Endothelial cell of umbilical vein (primary cell): ENCODE results near the gene TDP1. TPM values are rescaled to one million over a fixed set of nuclear protein-coding genes. Genes with fewer than 3 reads are reported as not detected.

ENCODE experiments used
- BruUV-seq: library from RNA; stranded (reverse); fragments of 400-500 nt; replicated peaks from 2 replicates; lab custom pipeline; 2021; lab: Mats Ljungman, UMichigan
- CTCF ChIA-PET: fragments of 300-600, 350-600 bp; sonication (Branson Sonifier 250); formaldehyde crosslinking; loops from one replicate; lab custom pipeline; 2021; ENCODE audit warnings: antibody characterized with exemption, inconsistent platforms; lab: Charles Lee
- POLR2A ChIA-PET: fragments of 300-600, 350-600 bp; sonication (Branson Sonifier 250); formaldehyde crosslinking; loops from one replicate; lab custom pipeline; 2021; ENCODE audit warnings: antibody characterized with exemption, inconsistent platforms; lab: Charles Lee
- DNase-seq: peaks from one replicate; pipeline ENCODE4 v3.0.0-alpha.2; 2011; ENCODE audit warnings: low read depth, low spot score
- FAIRE-seq: peaks from 2 replicates; lab custom pipeline; 2011; peaks lifted over from hg19 to GRCh38; lab: Jason Lieb, UNC
- H2AFZ ChIP-seq: 2 replicates; pipeline ENCODE4 v1.6.0; 2012; ENCODE audit warnings: low read depth, low read length, control low read depth, inconsistent platforms
- H3K27ac ChIP-seq: 2 replicates; pipeline ENCODE4 v1.5.1; 2011; ENCODE audit warnings: low read depth, mild to moderate bottlenecking, control low read depth, low read length, moderate library complexity; ENCODE audit not compliant: insufficient read depth
- H3K27me3 ChIP-seq, 2 experiments: 2 replicates each; pipeline versions ENCODE4 v1.6.0 to v1.6.1; 2011; ENCODE audit warnings: low read length in 2 of 2, mixed read lengths in 1 of 2; ENCODE audit not compliant: control insufficient read depth in 2 of 2, insufficient read depth in 2 of 2
- H3K36me3 ChIP-seq, 2 experiments: 2 replicates in 1 of 2; 3 replicates in 1 of 2; pipeline ENCODE4 v1.5.1; 2011; ENCODE audit warnings: low read length in 2 of 2, mild to moderate bottlenecking in 1 of 2, moderate library complexity in 1 of 2; ENCODE audit not compliant: control insufficient read depth in 2 of 2, insufficient read depth in 2 of 2; ENCODE audit errors: extremely low read depth in 1 of 2
- H3K4me1 ChIP-seq: 3 replicates; pipeline ENCODE4 v1.5.1; 2011; ENCODE audit warnings: mild to moderate bottlenecking, low read length; ENCODE audit not compliant: control insufficient read depth, insufficient read depth; ENCODE audit errors: extremely low read depth
- H3K4me2 ChIP-seq: 2 replicates; pipeline ENCODE4 v1.6.1; 2011; ENCODE audit warnings: low read length, control low read depth, mixed read lengths; ENCODE audit not compliant: insufficient read depth
- H3K4me3 ChIP-seq, 3 experiments: fragments of 200-600 bp in 1 of 3; sonication (generic), shearing (Covaris generic) in 1 of 3; replicated peaks in 1 of 3; 2 replicates each; pipeline ENCODE4 v1.5.1; 2011 to 2016; ENCODE audit warnings: control low read depth in 3 of 3, low read length in 3 of 3, mild to moderate bottlenecking in 2 of 3, inconsistent platforms in 1 of 3, low read depth in 1 of 3, moderate library complexity in 1 of 3; ENCODE audit not compliant: insufficient read depth in 1 of 3
- H3K79me2 ChIP-seq: 2 replicates; pipeline ENCODE4 v1.6.0; 2012; ENCODE audit warnings: low read length, inconsistent platforms; ENCODE audit not compliant: control insufficient read depth, insufficient read depth
- H3K9ac ChIP-seq: replicated peaks from 2 replicates; pipeline ENCODE3; 2011; ENCODE audit warnings: low read length, control low read depth; ENCODE audit not compliant: insufficient read depth; ENCODE audit errors: extremely low read depth
- H3K9me1 ChIP-seq: replicated peaks from 3 replicates; pipeline ENCODE4 v1.6.0; 2011; ENCODE audit warnings: mild to moderate bottlenecking, low read length; ENCODE audit not compliant: control insufficient read depth, insufficient read depth; ENCODE audit errors: extremely low read depth
- H3K9me3 ChIP-seq: replicated peaks from 2 replicates; pipeline ENCODE4 v1.5.1; 2012; ENCODE audit warnings: low read length, inconsistent platforms; ENCODE audit not compliant: control insufficient read depth, insufficient read depth
- H4K20me1 ChIP-seq: replicated peaks from 2 replicates; pipeline ENCODE3; 2011; ENCODE audit warnings: mild to moderate bottlenecking, low read length; ENCODE audit not compliant: control insufficient read depth, insufficient read depth; ENCODE audit errors: extremely low read depth
- CTCF ChIP-seq, 2 donors: IDR thresholded peaks; 1 replicate in 1 of 2; 2 replicates in 1 of 2; pipeline ENCODE4 v1.5.1; 2011; ENCODE audit warnings: low read length in 2 of 2, mild to moderate bottlenecking in 2 of 2, moderate library complexity in 2 of 2, control low read depth in 1 of 2, inconsistent platforms in 1 of 2, low read depth in 1 of 2; ENCODE audit not compliant: insufficient read depth in 1 of 2; ENCODE audit errors: extremely low read depth in 1 of 2
- EZH2 ChIP-seq: IDR thresholded peaks from 2 replicates; pipeline ENCODE4 v1.6.1; 2012; ENCODE audit warnings: borderline replicate concordance, low read depth, mild to moderate bottlenecking, moderate library complexity, low read length, inconsistent platforms; ENCODE audit not compliant: severe bottlenecking
- FOS ChIP-seq: IDR thresholded peaks from 2 replicates; pipeline ENCODE4 v1.6.1; 2011; ENCODE audit warnings: mild to moderate bottlenecking, low read length, moderate library complexity, borderline replicate concordance; ENCODE audit not compliant: insufficient read depth
- GATA2 ChIP-seq: IDR thresholded peaks from 2 replicates; pipeline ENCODE4 v1.7.0; 2011; ENCODE audit warnings: low read depth, mild to moderate bottlenecking, moderate library complexity, mixed read lengths, low read length; ENCODE audit not compliant: insufficient read length, insufficient read depth
- JUN ChIP-seq: IDR thresholded peaks from 2 replicates; pipeline ENCODE4 v1.6.1; 2011; ENCODE audit warnings: borderline replicate concordance, low read depth; ENCODE audit not compliant: insufficient read length, insufficient read depth
- MAX ChIP-seq: IDR thresholded peaks from 2 replicates; pipeline ENCODE4 v1.6.1; 2011; ENCODE audit not compliant: insufficient read depth, insufficient read length
- MYC ChIP-seq: IDR thresholded peaks from one replicate; pipeline ENCODE4 v1.6.1; 2011; ENCODE audit warnings: mild to moderate bottlenecking, low read depth, low read length
- POLR2A ChIP-seq: IDR thresholded peaks from 2 replicates; pipeline ENCODE4 v1.6.1; 2012; ENCODE audit warnings: low read depth, mild to moderate bottlenecking, control low read depth, low read length
- POLR2AphosphoS5 ChIP-seq: IDR thresholded peaks from 2 replicates; pipeline ENCODE4 v1.6.1; 2012; ENCODE audit warnings: low read depth, mild to moderate bottlenecking, control low read depth, low read length, moderate library complexity; ENCODE audit not compliant: insufficient read depth
- dilution Hi-C: fragments of 300-500 bp; cut with MboI; formaldehyde crosslinking; loops from one replicate; pipeline ENCODE4 v1.15.0; 2019; ENCODE audit warnings: low sequenced_read_pairs; ENCODE audit not compliant: extremely low pct_ligation_motif_present
- intact Hi-C: fragments of 100-400 bp; cut with micrococcal nuclease; formaldehyde crosslinking; loops from one replicate; pipeline ENCODE4 v1.10.0; 2022
- polyA plus RNA-seq, 4 experiments: library from polyadenylated mRNA; depleted of rRNA in 3 of 4; stranded (reverse) in 3 of 4; unstranded in 1 of 4; fragments of >200 nt; gene quantifications; 2 replicates each; pipeline versions ENCODE4 v1.2.1 to v1.2.3, GENCODE V29; 2011 to 2012; ENCODE audit warnings: missing spikeins in 1 of 4
- total RNA-seq: library from RNA; stranded (reverse); gene quantifications from 2 replicates; pipeline ENCODE4 v1.2.3, GENCODE V29; 2021

The TDP1 gene
- total and polyA plus RNA-seq, 2 donors (not counting 3 experiments of a cell fraction or from before 2014, with no cell fraction given): 14.1 to 30.5 TPM

- TF ChIP-seq EZH2: no peak
- TF ChIP-seq MAX: no peak
- H3K4me1 ChIP-seq: no peaks in the 10 kb centered on the region
- H4K20me1 ChIP-seq: no peaks in the 10 kb centered on the region
- FAIRE-seq: no peak
- H3K9me3 ChIP-seq: no peaks in the 10 kb centered on the region
- intact Hi-C loops (no loop called here), dilution Hi-C loops (no loop called here)
- no peak overlapping the region for H3K27ac ChIP-seq
- no peaks in the 10 kb centered on the region for H3K79me2 ChIP-seq
- no peak overlapping the region for H3K4me3 ChIP-seq
- H3K9me1 ChIP-seq: no peaks in the 10 kb centered on the region
- H3K4me2 ChIP-seq: no peak overlapping the region
- DNase-seq: no peak
- no peaks in the 10 kb centered on the region for H3K27me3 ChIP-seq
- BruUV-seq: no TSS peak
- H3K9ac ChIP-seq: no peak overlapping the region
- H2AFZ ChIP-seq: no peak overlapping the region
- CTCF ChIA-PET: interaction anchor here (1.4 to 4.9 kb wide), 2 partner anchors 17 to 245 kb away, joined by 6 to 19 read pairs; no protein-coding TSS in a partner anchor
- peaks cover 4 to 22% of the 10 kb centered on the region in 2 experiments for H3K36me3 ChIP-seq
- POLR2A ChIA-PET: no interaction called here
Measured at GRCh38 chr14:89990218-89990617, 34.5 kb downstream of the TDP1 start.

- BruUV-seq: no TSS peak
- Histone ChIP-seq H3K36me3 (peaks cover 4 to 19% of the 10 kb centered on the region in 2 experiments), H3K9me1 (no peaks in the 10 kb centered on the region), H3K79me2 (no peaks in the 10 kb centered on the region), H3K27ac (no peak overlapping the region), H2AFZ (no peak overlapping the region), H3K4me1 (no peaks in the 10 kb centered on the region), H4K20me1 (no peaks in the 10 kb centered on the region), H3K4me3 (no peak overlapping the region), H3K9ac (no peak overlapping the region), H3K27me3 (no peaks in the 10 kb centered on the region), H3K9me3 (no peaks in the 10 kb centered on the region), H3K4me2 (no peak overlapping the region)
- FAIRE-seq: no peak
- dilution Hi-C loops: no loop called here
- no peak for DNase-seq
- intact Hi-C loops: no loop called here
- TF ChIP-seq MAX (no peak), GATA2 (no peak), MYC (no peak), CTCF (IDR thresholded peaks at IDR 0.05; ENCODE audit: extremely low read depth in 1 of 2, insufficient read depth in 1 of 2, low read depth in 1 of 2, low read length in 2 of 2) (no peak), POLR2AphosphoS5 (no peak), EZH2 (no peak), JUN (no peak), POLR2A (no peak), FOS (no peak)
- ChIA-PET POLR2A (no interaction called here), CTCF (interaction anchor here (1.9 kb wide), 1 partner anchor 51 kb away, joined by 5 read pairs; no protein-coding TSS in a partner anchor)
Measured at GRCh38 chr14:89990623-89991275, 35.0 kb downstream of the TDP1 start.
